COLO829 (cell line): Measurements from ENCODE around the gene RASL12.

Experiments
- DNase-seq: peaks from one replicate; pipeline ENCODE4 v3.0.0; 2012; ENCODE audit warnings: low spot score

Gene RASL12

DNA sequence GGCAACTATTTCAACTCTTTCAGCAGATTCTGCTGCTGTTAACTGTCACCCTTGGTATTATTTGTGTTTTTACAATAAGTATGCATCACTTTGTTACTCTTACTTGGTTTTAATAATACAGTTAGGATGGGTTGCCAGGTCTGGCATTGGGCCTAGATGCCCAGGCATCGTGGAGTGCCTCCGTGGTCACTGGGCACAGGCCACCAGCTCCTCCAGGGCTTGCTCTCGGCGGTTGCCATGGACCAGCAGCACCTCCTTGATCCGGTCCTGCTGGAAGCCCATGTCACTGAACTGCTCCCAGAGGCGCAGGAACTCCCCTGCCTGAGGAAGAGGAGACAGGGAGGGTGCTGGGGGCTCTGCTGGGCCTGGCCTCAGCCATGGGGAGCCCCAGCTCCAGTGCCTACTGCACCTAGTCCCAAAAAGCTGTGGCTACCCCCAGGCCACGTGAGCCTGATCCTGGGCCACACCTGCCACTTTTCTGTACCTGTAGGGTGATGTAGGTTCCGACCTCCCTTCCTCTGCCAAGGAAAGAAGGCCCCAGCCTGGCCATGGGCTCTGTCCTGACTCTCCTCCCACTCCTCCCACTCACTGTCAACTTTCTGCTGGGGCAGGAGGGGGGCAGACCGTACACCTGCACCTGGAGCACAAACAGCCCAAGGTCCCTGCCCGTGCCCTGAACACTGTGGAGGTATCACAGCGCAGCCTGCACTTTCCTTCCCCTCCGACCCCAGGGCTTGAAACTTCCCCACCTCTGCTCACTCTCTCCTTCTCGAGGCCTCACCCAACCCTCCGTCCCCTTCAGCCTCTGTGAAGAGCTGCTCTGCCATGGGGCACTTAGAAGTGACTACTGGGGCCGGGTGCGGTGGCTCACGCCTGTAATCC is 25.4 kb upstream of the RASL12 start:
- DNase-seq = no peak

GRCh38 chr15:65091946-65092770 is 24.4 kb upstream of the RASL12 start:
- DNase-seq = no peak

- DNase-seq = no peak
Measured at GRCh38 chr15:65089206-65089824, 21.5 kb upstream of the RASL12 start.

DNA sequence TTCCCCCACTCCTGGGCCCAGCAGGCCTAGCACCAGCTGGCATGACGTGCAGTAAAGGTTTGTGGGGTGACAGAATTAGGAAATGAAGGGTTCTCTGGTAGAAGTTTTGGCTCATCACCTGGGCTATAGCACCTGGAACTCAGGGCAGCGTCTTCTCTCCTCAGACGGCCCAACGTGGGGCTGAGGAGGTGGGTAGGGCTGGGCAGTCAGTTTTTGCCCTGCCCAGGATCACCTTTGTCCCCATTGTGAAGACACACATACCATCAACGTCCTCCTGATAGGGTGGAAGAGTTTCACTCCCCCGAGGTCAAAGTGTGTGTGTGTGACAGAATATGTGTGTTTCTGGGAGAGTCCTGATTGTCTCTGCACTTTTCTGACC is 20.8 kb upstream of the RASL12 start:
- DNase-seq = no peak

DNA sequence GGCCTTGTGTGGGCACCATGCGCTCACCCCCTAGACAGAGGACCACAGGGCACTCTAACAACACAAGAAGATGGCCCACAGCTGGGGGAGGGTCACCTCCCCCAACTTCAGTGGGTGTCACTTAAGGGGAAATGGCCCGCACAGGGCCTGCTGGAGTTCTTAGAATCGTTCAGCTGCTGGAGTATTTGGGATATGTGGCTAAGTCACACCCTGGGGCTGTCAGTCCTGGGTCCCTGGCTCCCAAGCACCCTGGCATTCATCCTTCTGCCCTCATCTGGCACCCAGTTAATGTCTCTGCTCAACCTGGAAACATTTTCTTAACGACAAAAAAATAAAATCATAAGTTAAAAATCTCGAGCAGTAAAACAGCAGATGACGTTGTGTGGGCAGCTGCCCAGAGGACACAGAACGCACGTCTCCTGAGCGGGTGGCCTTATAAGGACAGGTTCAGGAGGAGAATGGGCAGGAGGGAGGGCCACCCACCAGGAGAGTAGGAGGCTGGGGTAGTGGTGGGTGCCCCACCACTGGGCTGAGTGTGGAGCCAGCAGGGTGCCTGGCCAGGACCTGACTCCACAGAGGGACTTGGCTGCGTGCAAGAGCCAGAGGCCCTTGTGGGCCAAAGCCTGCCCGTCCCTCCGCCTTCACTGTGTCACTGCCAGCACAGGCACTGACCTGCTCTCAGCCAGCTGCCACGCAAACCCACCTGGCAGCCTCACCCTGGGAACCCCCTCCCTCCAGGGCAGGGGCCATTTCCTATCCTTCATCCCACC is 20.3 kb upstream of the RASL12 start:
- no peak for DNase-seq

DNA sequence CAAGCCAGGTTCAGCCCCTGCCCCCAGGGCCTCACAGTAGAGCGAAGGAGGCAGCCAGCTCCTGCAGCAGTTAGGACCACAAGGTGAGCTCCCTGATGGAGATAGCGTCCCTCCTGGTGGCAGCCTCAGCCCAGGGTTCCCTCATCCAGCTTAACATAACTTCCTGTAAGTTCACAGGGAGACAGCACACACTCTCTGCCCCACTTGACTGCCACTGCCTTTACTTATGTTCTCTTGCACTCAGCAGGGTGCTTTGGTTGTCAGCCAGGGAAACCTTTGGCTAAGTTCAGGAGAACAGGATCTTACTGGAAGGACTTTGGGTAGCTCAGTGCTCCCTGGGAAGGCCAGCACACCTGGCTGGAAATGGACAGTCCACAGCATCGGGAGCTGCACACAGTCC is 19.6 kb upstream of the RASL12 start:
- DNase-seq = no peak

DNA sequence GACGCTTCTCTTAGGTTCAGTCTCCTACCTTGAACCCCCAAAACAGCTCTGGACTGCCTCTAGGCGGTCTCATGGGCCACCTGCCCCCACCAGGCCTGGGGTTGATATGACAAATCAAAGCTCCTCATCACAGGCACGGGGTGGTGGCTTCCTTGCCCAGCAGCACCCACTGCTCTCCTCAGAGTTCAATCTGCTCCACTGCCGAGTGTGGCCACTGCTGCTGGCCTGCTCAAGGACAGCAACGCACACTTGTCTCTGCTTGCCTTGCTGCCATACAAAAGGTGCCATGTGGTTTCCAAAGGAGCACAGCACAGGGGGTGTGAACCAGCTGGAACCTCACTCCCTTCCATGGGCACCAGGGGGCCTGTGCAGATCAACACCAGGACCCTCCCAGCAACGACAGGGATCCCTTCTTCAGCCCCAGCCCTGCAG is 18.9 kb upstream of the RASL12 start:
- DNase-seq = no peak

DNA sequence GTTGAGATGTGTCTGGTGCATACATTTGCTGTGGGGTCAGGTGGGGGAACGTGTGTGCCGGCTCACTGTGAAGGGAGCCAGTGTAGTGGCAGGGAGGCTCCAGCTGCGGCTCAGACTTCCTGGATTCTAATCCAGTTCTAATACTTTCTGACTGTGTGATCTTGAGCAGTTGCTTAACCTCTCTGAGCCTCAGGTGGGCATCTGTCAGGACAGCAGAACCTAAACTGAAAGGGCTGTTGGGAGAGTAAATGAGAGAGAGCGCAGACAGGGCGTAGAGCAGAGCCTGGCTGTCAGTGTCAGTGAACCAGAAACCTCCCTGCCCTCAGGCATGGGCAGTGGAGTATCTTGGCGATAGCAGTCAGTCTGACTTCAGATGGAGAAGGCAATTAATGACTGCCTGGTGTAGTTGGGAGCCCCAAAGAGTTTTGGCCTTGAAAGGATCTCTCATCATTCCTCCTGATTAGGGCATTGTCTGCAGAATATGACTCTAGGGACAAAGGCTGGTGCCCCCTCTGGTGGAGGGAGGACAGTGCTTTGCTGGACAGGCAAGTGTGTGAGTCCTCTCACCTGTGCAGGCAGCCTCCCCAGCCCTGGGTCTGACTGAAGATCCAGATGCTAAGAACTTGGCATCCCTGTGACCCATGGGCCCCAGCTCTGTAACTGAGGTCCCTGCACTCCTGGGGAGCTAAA is 18.3 kb upstream of the RASL12 start:
- no peak for DNase-seq

- DNase-seq = no peak
Measured at GRCh38 chr15:65085207-65085753, 17.5 kb upstream of the RASL12 start.

GRCh38 chr15:65084500-65085206 is 16.9 kb upstream of the RASL12 start:
- DNase-seq = no peak

DNA sequence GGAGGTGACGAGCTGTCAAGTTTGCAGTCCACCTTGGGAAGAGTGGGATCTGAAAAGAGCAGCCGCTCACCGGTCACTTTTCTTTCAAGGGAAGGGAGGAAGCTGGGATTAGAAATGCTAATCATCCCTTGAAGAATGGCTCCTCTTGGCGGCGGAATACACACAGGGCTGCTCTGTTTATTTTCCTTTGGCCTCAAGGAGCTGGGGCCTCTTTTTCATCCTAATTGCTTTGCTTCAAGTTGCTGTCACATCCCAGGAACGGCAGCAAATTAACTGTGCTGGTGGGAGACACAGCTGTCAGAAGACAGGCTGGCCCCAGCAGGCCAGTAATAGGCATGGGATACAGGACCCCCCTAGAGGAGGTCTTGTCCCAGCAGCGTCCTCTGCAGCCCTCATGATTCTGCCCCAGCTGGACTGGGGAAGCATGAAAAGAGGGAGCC is 15.5 kb upstream of the RASL12 start:
- peak; percentile 29 for DNase-seq

GRCh38 chr15:65082303-65082953 is 14.6 kb upstream of the RASL12 start:
- DNase-seq = no peak

DNA sequence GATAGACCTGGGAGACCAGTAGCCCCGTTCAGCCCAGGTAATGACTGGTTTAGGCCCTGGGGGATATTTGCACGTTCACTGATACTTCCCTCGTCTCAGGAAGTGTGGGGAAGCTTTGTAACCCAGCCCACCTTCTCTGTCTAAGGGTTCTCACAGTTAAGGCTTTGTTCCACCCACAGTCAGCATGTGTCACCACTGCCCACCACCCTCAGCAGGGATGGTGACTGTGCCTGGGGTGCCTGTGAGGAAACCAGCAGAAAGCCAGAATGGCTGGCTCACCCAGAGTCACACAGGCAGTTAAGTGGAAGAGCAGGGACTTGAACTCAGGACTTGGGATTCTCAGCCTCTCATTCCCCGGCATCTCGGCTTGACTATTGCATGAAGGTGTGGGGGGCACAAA is 14.0 kb upstream of the RASL12 start:
- DNase-seq = peak; percentile 28

- no peak for DNase-seq
Measured at GRCh38 chr15:65081270-65081669, 13.5 kb upstream of the RASL12 start.

GRCh38 chr15:65079580-65079979 is 11.8 kb upstream of the RASL12 start:
- no peak for DNase-seq

GRCh38 chr15:65077981-65078352 is 10.2 kb upstream of the RASL12 start:
- DNase-seq = no peak

- DNase-seq = no peak
Measured at GRCh38 chr15:65077291-65077980, 9.6 kb upstream of the RASL12 start.

DNA sequence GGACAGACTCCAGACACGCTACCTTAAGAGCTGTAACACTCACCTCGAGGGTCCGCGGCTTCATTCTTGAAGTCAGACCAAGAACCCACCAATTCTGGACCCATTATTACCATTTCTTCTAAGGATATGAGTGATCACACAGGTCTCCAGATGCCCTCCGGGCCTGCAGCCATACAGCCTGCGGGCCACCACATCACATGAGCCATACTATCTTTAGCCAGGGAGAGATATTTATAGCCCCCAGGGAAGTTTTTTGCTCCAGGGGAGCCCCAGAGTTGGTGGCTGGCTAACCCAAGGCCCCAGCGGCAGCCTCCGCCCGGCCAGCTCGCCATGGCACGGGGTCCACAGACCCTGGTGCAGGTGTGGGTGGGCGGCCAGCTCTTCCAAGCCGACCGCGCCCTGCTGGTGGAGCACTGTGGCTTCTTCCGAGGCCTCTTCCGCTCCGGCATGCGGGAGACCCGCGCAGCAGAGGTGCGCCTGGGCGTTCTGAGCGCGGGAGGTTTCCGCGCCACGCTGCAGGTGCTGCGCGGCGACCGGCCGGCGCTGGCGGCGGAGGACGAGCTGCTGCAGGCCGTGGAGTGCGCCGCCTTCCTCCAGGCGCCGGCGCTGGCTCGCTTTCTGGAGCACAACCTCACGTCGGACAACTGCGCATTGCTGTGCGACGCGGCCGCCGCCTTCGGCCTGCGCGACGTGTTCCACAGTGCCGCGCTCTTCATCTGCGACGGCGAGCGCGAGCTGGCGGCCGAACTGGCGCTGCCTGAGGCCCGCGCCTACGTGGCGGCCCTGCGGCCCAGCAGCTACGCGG is 8.9 kb upstream of the RASL12 start, which contains the start of gene KBTBD13:
KBTBD13 (plus strand) TSS at position 261 of the 805 bp plus-strand sequence; CDS start at position 331, 70 bp downstream.
- no peak for DNase-seq
